NT2/D1 (cell line): ENCODE data around the gene HNRNPU.

Experiments used
- DNase-seq: peaks from one replicate; pipeline ENCODE4 v3.0.0-alpha.2; 2011; ENCODE audit warnings: low read depth, low spot score
- H3K27me3 ChIP-seq: 2 replicates; pipeline ENCODE4 v1.6.0; 2011; ENCODE audit warnings: mild to moderate bottlenecking; ENCODE audit not compliant: insufficient read length, insufficient read depth
- H3K36me3 ChIP-seq: 2 replicates; pipeline ENCODE4 v1.6.1; 2011; ENCODE audit warnings: mild to moderate bottlenecking, low read length, mixed read lengths; ENCODE audit not compliant: insufficient read depth, insufficient read length
- H3K4me1 ChIP-seq: 2 replicates; pipeline ENCODE4 v1.5.1; 2011; ENCODE audit not compliant: insufficient read depth, insufficient read length
- H3K4me3 ChIP-seq: 2 replicates; pipeline ENCODE4 v1.5.1; 2011; ENCODE audit warnings: low read depth; ENCODE audit not compliant: insufficient read length
- H3K9ac ChIP-seq: 2 replicates; pipeline ENCODE4 v1.6.0; 2011; ENCODE audit warnings: low read depth; ENCODE audit not compliant: insufficient read length
- H3K9me3 ChIP-seq: 2 replicates; pipeline ENCODE4 v1.5.1; 2011; ENCODE audit warnings: mild to moderate bottlenecking, low read length; ENCODE audit not compliant: insufficient read depth
- SUZ12 ChIP-seq: IDR thresholded peaks from 2 replicates; pipeline ENCODE4 v1.6.1; 2011; ENCODE audit not compliant: insufficient read length, insufficient read depth; ENCODE audit errors: extremely low read depth
- YY1 ChIP-seq: IDR thresholded peaks from 2 replicates; pipeline ENCODE4 v1.6.1; 2011; ENCODE audit not compliant: insufficient read length, insufficient read depth
- ZNF274 ChIP-seq: IDR thresholded peaks from 2 replicates; pipeline ENCODE4 v1.6.1; 2011; ENCODE audit warnings: mild to moderate bottlenecking, low read depth, low read length

HNRNPU gene

GRCh38 chr1:244854166-244854565 is 10.2 kb downstream of the HNRNPU start:
- H3K27me3 ChIP-seq, result no peaks in the 10 kb centered on the region
- H3K4me1 ChIP-seq, result no peaks in the 10 kb centered on the region
- H3K4me3 ChIP-seq, result no peak overlapping the region
- TF ChIP-seq ZNF274 (no peak), SUZ12 (no peak), YY1 (no peak)
- H3K36me3 ChIP-seq, result peaks cover 99% of the 10 kb centered on the region
- H3K9me3 ChIP-seq, result no peaks in the 10 kb centered on the region
- DNase-seq, result no peak
- no peak overlapping the region for H3K9ac ChIP-seq

GRCh38 chr1:244852694-244853093 is 11.6 kb downstream of the HNRNPU start:
- H3K36me3 ChIP-seq, result peaks cover 99% of the 10 kb centered on the region
- no peak overlapping the region for H3K4me3 ChIP-seq

GRCh38 chr1:244851546-244852231 is 12.7 kb downstream of the HNRNPU start:
- TF ChIP-seq ZNF274 (no peak), YY1 (no peak), SUZ12 (no peak)
- H3K27me3 ChIP-seq, result no peaks in the 10 kb centered on the region
- H3K9me3 ChIP-seq, result no peaks in the 10 kb centered on the region
- DNase-seq, result no peak
- H3K9ac ChIP-seq, result no peak overlapping the region
- H3K4me1 ChIP-seq, result no peaks in the 10 kb centered on the region
- no peak overlapping the region for H3K4me3 ChIP-seq
- peaks cover 99% of the 10 kb centered on the region for H3K36me3 ChIP-seq

More at GRCh38 chr1:244852694-244853093, 11.6 kb downstream of the HNRNPU start:
- no peaks in the 10 kb centered on the region for H3K9me3 ChIP-seq
- no peak for TF ChIP-seq ZNF274
- no peak for TF ChIP-seq SUZ12
- no peak for TF ChIP-seq YY1
- H3K9ac ChIP-seq, result no peak overlapping the region
- H3K4me1 ChIP-seq, result no peaks in the 10 kb centered on the region
- H3K27me3 ChIP-seq, result no peaks in the 10 kb centered on the region
- no peak for DNase-seq

GRCh38 chr1:244850896-244851295 is 13.4 kb downstream of the HNRNPU start:
- Histone ChIP-seq H3K9ac (no peak overlapping the region), H3K4me3 (no peak overlapping the region), H3K9me3 (no peaks in the 10 kb centered on the region), H3K36me3 (peaks cover 99% of the 10 kb centered on the region), H3K4me1 (no peaks in the 10 kb centered on the region), H3K27me3 (no peaks in the 10 kb centered on the region)
- DNase-seq, result no peak
- TF ChIP-seq YY1 (no peak), SUZ12 (no peak), ZNF274 (no peak)

- no peak for DNase-seq
- peaks cover 98% of the 10 kb centered on the region for H3K36me3 ChIP-seq
- H3K9me3 ChIP-seq, result no peaks in the 10 kb centered on the region
- no peak overlapping the region for H3K9ac ChIP-seq
- no peak for TF ChIP-seq SUZ12
- TF ChIP-seq ZNF274, result no peak
- no peak for TF ChIP-seq YY1
- H3K4me3 ChIP-seq, result no peak overlapping the region
- no peaks in the 10 kb centered on the region for H3K4me1 ChIP-seq
- H3K27me3 ChIP-seq, result no peaks in the 10 kb centered on the region
Measured at GRCh38 chr1:244850099-244850852, 14.1 kb downstream of the HNRNPU start.

- Histone ChIP-seq H3K9me3 (no peaks in the 10 kb centered on the region), H3K9ac (no peak overlapping the region), H3K4me1 (no peaks in the 10 kb centered on the region), H3K4me3 (no peak overlapping the region), H3K27me3 (no peaks in the 10 kb centered on the region), H3K36me3 (peaks cover 98% of the 10 kb centered on the region)
- DNase-seq, result no peak
- TF ChIP-seq YY1 (no peak), SUZ12 (no peak), ZNF274 (no peak)
Measured at GRCh38 chr1:244849189-244849866, 15.0 kb downstream of the HNRNPU start.

GRCh38 chr1:244846653-244847052 is 17.7 kb downstream of the HNRNPU start:
- peaks cover 99% of the 10 kb centered on the region for H3K36me3 ChIP-seq

More at GRCh38 chr1:244846653-244847052, 17.7 kb downstream of the HNRNPU start:
- no peak for DNase-seq
- Histone ChIP-seq H3K4me3 (no peak overlapping the region), H3K9ac (no peak overlapping the region), H3K27me3 (no peaks in the 10 kb centered on the region), H3K4me1 (no peaks in the 10 kb centered on the region), H3K9me3 (no peaks in the 10 kb centered on the region)
- TF ChIP-seq YY1 (no peak), SUZ12 (no peak), ZNF274 (no peak)
